Ishikawa (cell line): ENCODE measurements around the gene RPL13.

Experiments used
- CEBPB ChIP-seq: IDR thresholded peaks from 2 replicates; pipeline ENCODE4 v1.6.1; 2012
- CREB1 ChIP-seq: IDR thresholded peaks from 2 replicates; pipeline ENCODE4 v1.6.1; 2012; ENCODE audit warnings: low read depth
- EGR1 ChIP-seq: IDR thresholded peaks from 2 replicates; pipeline ENCODE4 v1.6.1; 2012
- EP300 ChIP-seq: IDR thresholded peaks from 2 replicates; pipeline ENCODE4 v1.6.1; 2012; ENCODE audit warnings: borderline replicate concordance
- FOXM1 ChIP-seq: IDR thresholded peaks from 2 replicates; pipeline ENCODE4 v1.6.1; 2012; ENCODE audit warnings: low read depth, borderline replicate concordance
- NFIC ChIP-seq: IDR thresholded peaks from 2 replicates; pipeline ENCODE4 v1.6.1; 2012
- RAD21 ChIP-seq: IDR thresholded peaks from 2 replicates; pipeline ENCODE4 v1.6.1; 2012; ENCODE audit warnings: low read depth
- REST ChIP-seq: IDR thresholded peaks from 2 replicates; pipeline ENCODE4 v1.6.1; 2012; ENCODE audit warnings: low read depth, mild to moderate bottlenecking
- TAF1 ChIP-seq: IDR thresholded peaks from 2 replicates; pipeline ENCODE4 v1.6.1; 2012; ENCODE audit warnings: low read depth, mild to moderate bottlenecking
- TCF12 ChIP-seq: IDR thresholded peaks from 2 replicates; pipeline ENCODE4 v1.6.1; 2012; ENCODE audit warnings: low read depth
- TEAD4 ChIP-seq: IDR thresholded peaks from 2 replicates; pipeline ENCODE4 v1.6.1; 2012
- YY1 ChIP-seq: IDR thresholded peaks from 2 replicates; pipeline ENCODE4 v1.6.1; 2012; ENCODE audit warnings: low read depth
- ZBTB7A ChIP-seq: IDR thresholded peaks from 2 replicates; pipeline ENCODE4 v1.6.1; 2012; ENCODE audit warnings: low read depth
- TF ChIP-seq, protein P1 (sequence below): IDR thresholded peaks from 2 replicates; pipeline ENCODE4 v1.6.1; 2012
- TF ChIP-seq, protein P2 (sequence below): IDR thresholded peaks from 2 replicates; pipeline ENCODE4 v1.6.1; 2012

The RPL13 gene

DNA sequence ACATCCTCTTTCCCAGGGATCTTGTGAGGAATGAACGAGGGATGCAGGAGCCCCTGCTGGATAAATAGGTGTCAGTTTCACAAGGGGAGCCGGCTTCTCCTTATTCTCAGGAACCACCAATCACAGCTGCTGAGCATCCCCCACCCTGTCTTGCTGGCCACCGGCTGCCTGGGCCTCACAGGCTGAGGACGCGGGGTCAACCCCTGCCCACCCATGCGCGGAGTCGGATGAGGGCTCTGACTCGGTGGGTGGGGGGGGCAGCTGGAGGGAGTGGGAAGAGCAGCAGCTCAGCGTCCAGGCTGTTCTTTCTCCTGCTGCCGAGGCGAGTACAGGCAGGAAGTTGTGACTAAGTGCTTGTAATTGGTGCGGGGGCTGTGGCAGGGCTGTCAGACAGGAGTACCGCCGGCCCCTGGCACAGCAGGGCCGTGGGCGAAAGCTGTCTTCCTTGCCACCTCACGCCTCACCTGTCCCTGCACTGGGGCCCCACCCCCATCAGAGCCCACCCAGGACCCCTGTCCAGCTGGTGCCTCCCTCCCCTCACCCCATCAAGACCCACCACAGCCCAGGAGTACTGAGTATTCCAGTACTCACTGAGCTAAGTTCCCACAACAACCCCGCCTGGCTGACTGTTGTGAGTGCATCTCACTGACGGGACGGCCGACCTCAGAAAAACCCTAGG, 41.9 kb downstream of the RPL13 start:
- TF ChIP-seq ZBTB7A, result 0 out of 2 replicates have a peak, but pooled peaks have one; percentile 60
- peak; percentile 59 for TF ChIP-seq EGR1
- no peak for TF ChIP-seq CREB1
- TF ChIP-seq, protein P1, sequence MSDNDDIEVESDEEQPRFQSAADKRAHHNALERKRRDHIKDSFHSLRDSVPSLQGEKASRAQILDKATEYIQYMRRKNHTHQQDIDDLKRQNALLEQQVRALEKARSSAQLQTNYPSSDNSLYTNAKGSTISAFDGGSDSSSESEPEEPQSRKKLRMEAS, result no peak

- TF ChIP-seq CEBPB (no peak), TEAD4 (no peak), EP300 (no peak), RAD21 (no peak), EGR1 (no peak), TCF12 (no peak), FOXM1 (no peak), ZBTB7A (no peak), REST (no peak), YY1 (no peak), TAF1 (no peak), CREB1 (no peak), NFIC (no peak)
- TF ChIP-seq, protein P2, sequence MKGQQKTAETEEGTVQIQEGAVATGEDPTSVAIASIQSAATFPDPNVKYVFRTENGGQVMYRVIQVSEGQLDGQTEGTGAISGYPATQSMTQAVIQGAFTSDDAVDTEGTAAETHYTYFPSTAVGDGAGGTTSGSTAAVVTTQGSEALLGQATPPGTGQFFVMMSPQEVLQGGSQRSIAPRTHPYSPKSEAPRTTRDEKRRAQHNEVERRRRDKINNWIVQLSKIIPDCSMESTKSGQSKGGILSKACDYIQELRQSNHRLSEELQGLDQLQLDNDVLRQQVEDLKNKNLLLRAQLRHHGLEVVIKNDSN, result no peak
- TF ChIP-seq, protein P1, result no peak
Measured at GRCh38 chr16:89602952-89603590, 42.6 kb downstream of the RPL13 start.

DNA sequence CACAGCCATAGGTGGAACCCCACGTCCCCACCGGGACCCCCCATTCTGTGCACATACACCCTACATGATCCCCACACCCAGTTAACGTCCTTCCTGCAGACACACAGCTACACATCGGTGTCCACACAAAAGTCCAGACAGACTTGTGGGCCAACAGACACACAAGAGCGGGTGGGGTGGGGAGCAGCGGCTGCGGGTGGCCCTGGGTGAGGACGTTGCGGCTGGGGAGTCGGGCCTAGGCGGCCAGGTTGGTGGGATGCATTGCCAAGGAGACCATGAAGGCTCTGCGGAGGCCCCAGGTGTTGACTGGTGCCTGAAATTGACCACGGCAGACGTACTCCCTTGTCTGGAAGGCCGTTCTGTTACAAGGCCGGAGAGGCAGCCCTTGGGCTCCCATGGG, 44.3 kb downstream of the RPL13 start:
- TF ChIP-seq ZBTB7A, result no peak
- TF ChIP-seq, protein P2, result no peak
- TF ChIP-seq CREB1, result no peak
- TF ChIP-seq RAD21, result no peak

DNA sequence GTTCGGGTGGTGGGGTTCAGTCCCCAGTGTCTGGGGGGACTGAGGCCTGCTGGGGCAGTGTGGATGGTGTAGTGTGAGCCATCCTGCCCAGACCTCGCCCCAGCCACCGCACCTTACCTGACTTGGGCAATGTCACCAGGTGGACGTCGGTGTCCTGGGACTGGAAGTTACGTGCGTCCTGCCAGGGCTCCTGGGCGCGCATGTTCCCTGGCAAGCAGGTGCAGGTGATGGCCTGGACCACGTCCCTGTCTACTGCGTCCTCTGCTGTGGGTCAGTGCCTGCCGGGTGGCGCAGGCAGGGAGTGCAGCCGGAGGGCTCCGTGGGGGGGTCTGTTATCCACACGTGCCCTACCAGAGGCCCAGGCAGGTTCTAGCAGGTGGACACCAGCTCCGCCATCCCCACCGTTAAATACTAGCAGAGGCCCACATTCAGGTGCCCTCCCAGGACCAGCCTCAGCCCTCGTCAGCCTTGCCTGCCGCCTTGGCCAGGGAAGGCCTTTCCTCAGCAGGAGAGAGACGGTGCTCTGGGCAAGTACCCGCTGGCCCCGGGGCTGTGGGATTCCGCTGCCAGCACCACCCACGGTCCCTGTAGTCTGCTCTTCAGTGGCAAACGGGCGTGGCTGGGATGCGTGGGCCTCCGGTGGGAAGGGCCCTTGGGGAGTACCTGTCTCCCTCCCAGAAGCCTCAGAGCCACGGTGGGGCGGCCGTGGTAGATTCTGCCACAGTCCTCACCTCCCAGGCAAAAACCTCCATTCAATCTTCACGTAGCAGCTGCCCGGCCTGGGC, 44.9 kb downstream of the RPL13 start:
- TF ChIP-seq YY1 (no peak), CREB1 (no peak)

DNA sequence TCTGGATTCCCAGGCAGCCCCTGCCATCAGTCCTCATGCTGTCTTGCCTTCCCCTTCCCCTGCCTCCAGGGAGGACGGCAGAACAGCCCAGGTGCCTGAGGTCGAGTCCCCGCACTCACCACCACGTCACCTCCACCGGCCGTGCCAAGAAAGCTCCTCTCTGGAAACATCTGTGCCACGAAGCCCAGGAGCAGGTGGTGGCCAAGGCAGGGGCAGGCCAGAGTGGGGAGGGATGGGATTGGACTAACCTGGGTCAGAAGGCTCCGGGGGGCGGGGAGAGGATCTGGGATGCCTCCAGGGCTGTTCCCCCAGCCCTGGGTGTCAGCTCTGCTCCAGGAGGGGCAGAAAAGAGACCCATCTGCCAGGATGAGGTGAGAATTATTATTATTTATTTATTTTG, 45.5 kb downstream of the RPL13 start:
- TF ChIP-seq TEAD4 (no peak), EGR1 (no peak), FOXM1 (no peak), TCF12 (no peak), REST (no peak), CREB1 (no peak)
- TF ChIP-seq, protein P1, result no peak

GRCh38 chr16:89607453-89607852, 47.0 kb downstream of the RPL13 start:
- no peak for TF ChIP-seq RAD21
- TF ChIP-seq NFIC, result no peak
- no peak for TF ChIP-seq EGR1
- TF ChIP-seq TAF1, result no peak
- TF ChIP-seq TCF12, result no peak
- TF ChIP-seq ZBTB7A, result no peak
- no peak for TF ChIP-seq EP300
- no peak for TF ChIP-seq CEBPB
- no peak for TF ChIP-seq YY1
- TF ChIP-seq, protein P1, result no peak
- TF ChIP-seq, protein P2, result no peak
- TF ChIP-seq TEAD4, result no peak
- TF ChIP-seq REST, result no peak
- no peak for TF ChIP-seq CREB1
- TF ChIP-seq FOXM1, result no peak
